Measurements from ENCODE around the gene RNGTT.

RNGTT gene

DNA sequence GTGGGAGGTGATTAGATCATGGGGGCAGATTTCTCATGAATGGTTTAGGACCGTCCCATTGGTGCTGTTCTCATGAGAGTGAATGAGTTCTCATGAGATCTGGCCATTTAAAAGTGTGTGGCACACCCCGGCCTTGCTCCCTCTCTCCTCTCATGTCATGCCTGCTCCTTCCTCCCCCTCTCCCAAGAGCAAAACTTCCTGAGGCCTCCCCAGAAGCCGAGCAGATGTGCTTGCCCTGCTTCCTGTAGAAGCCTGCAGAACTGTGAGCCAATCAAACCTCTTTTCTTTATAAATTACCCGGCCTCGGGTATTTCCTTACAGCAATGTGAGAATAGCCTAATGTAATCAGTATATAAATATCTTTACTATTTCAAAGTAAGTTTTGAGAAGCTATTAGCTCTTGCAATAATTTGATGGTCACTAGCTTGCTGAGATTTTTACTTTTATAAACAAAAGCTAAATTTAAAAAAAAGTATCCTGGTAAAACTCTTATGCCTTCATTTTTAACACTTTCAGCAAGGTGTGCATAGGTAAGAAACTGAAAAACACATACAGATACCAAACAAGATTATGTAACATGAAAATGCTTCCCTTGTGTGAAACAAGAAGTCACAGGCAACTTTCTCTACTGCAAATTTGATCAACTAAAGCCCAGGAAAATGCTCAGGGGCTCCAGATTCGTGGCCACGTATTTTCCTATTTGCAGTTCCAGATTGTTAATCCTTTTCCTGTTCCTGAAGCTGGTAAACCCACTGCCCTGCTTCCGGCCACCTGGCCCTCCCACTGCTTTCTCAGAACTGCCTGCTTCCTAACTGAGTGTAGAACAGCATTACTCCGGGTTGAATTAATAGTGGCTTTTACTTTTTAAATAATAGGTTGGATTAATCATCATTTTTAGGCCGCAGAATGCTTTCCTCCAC, 402.1 kb downstream of the RNGTT start:
- no peaks in the 10 kb centered on the region for H3K9me3 Mint-ChIP-seq
- H3K4me1 Mint-ChIP-seq: no peaks in the 10 kb centered on the region
- no peak overlapping the region for H3K4me3 Mint-ChIP-seq
- no peak overlapping the region for H3K27ac Mint-ChIP-seq
- H3K27me3 Mint-ChIP-seq: peaks cover 3% of the 10 kb centered on the region
- no peaks in the 10 kb centered on the region for H3K36me3 Mint-ChIP-seq

All from activated naive CD4-positive, alpha-beta T cell treated with anti-CD3 and anti-CD28 coated beads, Interleukin-2, amount 50 U/mL, for 24 hours (primary cell).